Left lung (tissue), 10 donors: ENCODE data around the gene MAD2L1BP. TPM values are rescaled to one million over a fixed set of nuclear protein-coding genes. Genes with fewer than 3 reads are reported as not detected.
"Not testable (repeated sequence)": the region's sequence is repeated elsewhere in the genome, so short reads cannot be mapped to it uniquely, and the experiment has no call there.

Experiments used
- ATAC-seq: fragments of 200-7000 bp; cut with Tn5 transposase; one replicate; pipeline ENCODE4 v1.9.1; 2020; ENCODE audit warnings: moderate library complexity
- DNase-seq, 4 donors: peaks; one replicate each; pipeline ENCODE4 v3.0.0-alpha.2; 2013 to 2020
- H3K27ac ChIP-seq, 2 donors: fragments of 200-600 bp; sonication (generic) in 1 of 2; one replicate each; pipeline versions ENCODE4 v1.5.0 to v1.8.0; 2020 to 2021
- H3K27me3 ChIP-seq, 2 donors: fragments of 200-600 bp; sonication (generic) in 1 of 2; one replicate each; pipeline versions ENCODE4 v1.5.0 to v1.8.0; 2020 to 2021
- H3K36me3 ChIP-seq, 2 donors: fragments of 200-600 bp; sonication (generic) in 1 of 2; one replicate each; pipeline versions ENCODE4 v1.5.0 to v1.8.0; 2020 to 2021
- H3K4me1 ChIP-seq, 2 donors: fragments of 200-600 bp; one replicate each; pipeline ENCODE4 v1.8.0; 2021
- H3K4me3 ChIP-seq, 2 donors: fragments of 200-600 bp; sonication (generic) in 1 of 2; one replicate each; pipeline versions ENCODE4 v1.5.0 to v1.8.0; 2020 to 2021; ENCODE audit warnings: mild to moderate bottlenecking in 1 of 2
- H3K9me3 ChIP-seq, 2 donors: fragments of 200-600 bp; sonication (generic) in 1 of 2; one replicate each; pipeline versions ENCODE4 v1.5.0 to v1.8.0; 2020 to 2021
- intact Hi-C, 2 donors: fragments of 100-400 bp; cut with DNase I; formaldehyde crosslinking; loops; one replicate each; pipeline versions ENCODE4 v1.11.2 to v1.14.2; 2022
- polyA plus RNA-seq, 6 donors: library from polyadenylated mRNA; unstranded; fragments of 120-200 nt; gene quantifications; one replicate each; pipeline ENCODE4 v1.2.1, GENCODE V29; 2013; ENCODE audit not compliant: insufficient read length in 6 of 6
- total RNA-seq, 2 donors: library from RNA; stranded (reverse); fragmentation: NEBNext Ultra II Directional; extraction: Animal tissue kit (Norgen Biotek cat#: 25700); gene quantifications; one replicate each; pipeline ENCODE4 v1.2.1, GENCODE V29; 2021
- TF ChIP-seq, protein P1 (sequence below), 2 donors: fragments of 200-600 bp; sonication (generic) in 1 of 2; IDR thresholded peaks; one replicate each; pipeline versions ENCODE4 v1.5.0 to v1.8.0; 2021; ENCODE audit warnings: antibody characterized with exemption in 2 of 2
- donor health status: DM: no; HTN: yes; CAD: no.
- donor health status: DM: no; HTN: no; CAD: no.

MAD2L1BP gene
- total and polyA plus RNA-seq, 8 donors: 19.3 to 26.1 (median 25.0) TPM

- ATAC-seq (no peak), DNase-seq (no peak)
- peaks cover 0 to 58% of the 10 kb centered on the region in 2 donors for H3K36me3 ChIP-seq
- H3K27me3 ChIP-seq: no peaks in the 10 kb centered on the region
- TF ChIP-seq, protein P1, sequence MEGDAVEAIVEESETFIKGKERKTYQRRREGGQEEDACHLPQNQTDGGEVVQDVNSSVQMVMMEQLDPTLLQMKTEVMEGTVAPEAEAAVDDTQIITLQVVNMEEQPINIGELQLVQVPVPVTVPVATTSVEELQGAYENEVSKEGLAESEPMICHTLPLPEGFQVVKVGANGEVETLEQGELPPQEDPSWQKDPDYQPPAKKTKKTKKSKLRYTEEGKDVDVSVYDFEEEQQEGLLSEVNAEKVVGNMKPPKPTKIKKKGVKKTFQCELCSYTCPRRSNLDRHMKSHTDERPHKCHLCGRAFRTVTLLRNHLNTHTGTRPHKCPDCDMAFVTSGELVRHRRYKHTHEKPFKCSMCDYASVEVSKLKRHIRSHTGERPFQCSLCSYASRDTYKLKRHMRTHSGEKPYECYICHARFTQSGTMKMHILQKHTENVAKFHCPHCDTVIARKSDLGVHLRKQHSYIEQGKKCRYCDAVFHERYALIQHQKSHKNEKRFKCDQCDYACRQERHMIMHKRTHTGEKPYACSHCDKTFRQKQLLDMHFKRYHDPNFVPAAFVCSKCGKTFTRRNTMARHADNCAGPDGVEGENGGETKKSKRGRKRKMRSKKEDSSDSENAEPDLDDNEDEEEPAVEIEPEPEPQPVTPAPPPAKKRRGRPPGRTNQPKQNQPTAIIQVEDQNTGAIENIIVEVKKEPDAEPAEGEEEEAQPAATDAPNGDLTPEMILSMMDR (IDR thresholded peaks at IDR 0.05): no peak
- no peak overlapping the region for H3K4me3 ChIP-seq
- no peak overlapping the region for H3K27ac ChIP-seq
- no peaks in the 10 kb centered on the region for H3K9me3 ChIP-seq
- H3K4me1 ChIP-seq: peaks cover 9 to 43% of the 10 kb centered on the region in 2 donors
- intact Hi-C loops: no loop called here
Observed at GRCh38 chr6:43639984-43640800, 4.6 kb downstream of the MAD2L1BP start.

DNA sequence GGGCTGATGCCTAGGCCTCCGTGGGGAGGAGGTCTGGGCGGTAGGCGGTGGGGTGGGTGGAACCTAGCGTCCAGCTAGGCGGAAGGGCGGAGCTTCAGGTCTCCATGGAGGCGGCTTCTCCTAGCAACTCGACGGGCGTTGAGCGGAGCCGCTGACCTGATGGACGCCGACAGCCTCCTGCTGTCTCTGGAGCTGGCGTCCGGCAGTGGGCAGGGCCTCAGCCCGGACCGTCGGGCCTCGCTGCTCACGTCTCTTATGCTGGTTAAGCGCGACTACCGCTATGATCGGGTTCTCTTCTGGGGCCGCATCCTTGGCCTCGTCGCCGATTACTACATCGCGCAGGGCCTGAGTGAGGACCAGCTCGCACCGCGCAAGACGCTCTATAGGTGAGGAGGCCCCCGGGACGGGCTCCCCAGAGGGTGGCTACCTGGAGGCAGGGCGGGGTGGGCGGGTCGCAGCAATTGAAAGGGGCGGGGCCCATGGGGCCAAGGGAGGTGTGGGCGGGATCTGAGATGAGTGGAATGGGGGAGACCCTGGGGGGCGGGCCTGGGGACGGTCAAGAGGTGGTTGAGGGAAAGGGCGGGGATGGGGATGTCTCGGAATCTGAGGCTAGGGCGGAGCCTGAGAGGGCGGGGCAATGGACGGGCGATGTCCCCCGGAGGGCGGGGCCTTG, 9.4 kb downstream of the MAD2L1BP start, which contains the start of gene RSPH9:
Gene RSPH9 (plus strand): TSS at position 97 of the 673 bp plus-strand sequence. CDS start 63 bp downstream, at position 160.
- ATAC-seq (peak; percentile 90), DNase-seq (peak in 3 of 4 donors; percentile 79 to 95 (median 81))
- Histone ChIP-seq H3K9me3 (no peaks in the 10 kb centered on the region), H3K27me3 (no peaks in the 10 kb centered on the region), H3K27ac (peak within 1 kb of the TSS in 1 of 2 donors; percentile 78), H3K4me1 (peaks cover 3 to 9% of the 10 kb centered on the region in 2 donors), H3K4me3 (peak within 1 kb of the TSS; percentile 27 to 58), H3K36me3 (peaks cover 0 to 28% of the 10 kb centered on the region in 2 donors)
- TF ChIP-seq, protein P1 (IDR thresholded peaks at IDR 0.05): no peak
- intact Hi-C loops: no loop called here

DNA sequence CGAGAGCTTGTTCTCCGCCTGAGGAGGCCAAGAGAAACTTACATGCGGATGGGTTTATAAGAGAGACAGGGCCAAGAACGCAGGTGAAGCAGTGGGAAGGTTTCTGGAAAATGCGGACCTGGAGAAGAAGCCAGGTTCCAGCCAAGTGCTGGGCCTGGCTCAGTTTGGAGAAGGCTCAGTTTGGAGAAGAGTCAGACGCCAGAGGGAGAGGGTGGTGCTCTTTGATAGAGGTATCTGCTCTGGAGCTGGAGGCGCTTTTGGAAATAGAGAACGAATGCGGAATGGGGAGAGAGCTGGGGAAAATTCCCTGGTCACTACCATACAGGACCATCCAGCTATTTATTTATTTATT, 9.9 kb downstream of the MAD2L1BP start:
- intact Hi-C loops: no loop called here
- peak; percentile 4 for ATAC-seq
- Histone ChIP-seq H3K9me3 (no peaks in the 10 kb centered on the region), H3K4me3 (peak overlapping the region; percentile 27 to 58), H3K27me3 (no peaks in the 10 kb centered on the region), H3K27ac (peak overlapping the region in 1 of 2 donors; percentile 78), H3K4me1 (peaks cover 3 to 7% of the 10 kb centered on the region in 2 donors), H3K36me3 (peaks cover 0 to 23% of the 10 kb centered on the region in 2 donors)
- DNase-seq: no peak
- TF ChIP-seq, protein P1 (IDR thresholded peaks at IDR 0.05): no peak

DNA sequence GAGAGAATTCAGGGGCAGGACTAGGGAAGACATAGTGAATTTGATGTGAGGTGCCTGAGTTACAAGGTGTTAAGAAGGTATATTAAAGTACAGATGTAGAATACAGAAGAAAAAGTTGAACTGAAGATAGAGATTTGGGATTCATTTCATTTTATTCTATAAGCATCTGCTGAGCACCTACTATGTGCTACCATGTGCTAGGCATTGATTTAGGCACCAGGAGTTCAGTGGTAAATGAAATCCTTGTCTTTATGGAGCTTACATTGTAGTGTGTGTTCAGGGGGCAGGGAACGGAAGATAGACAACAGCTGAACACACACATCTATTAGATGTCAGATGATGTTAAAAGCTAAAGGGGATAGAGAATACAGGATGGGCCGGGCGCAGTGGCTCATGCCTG, 12.0 kb downstream of the MAD2L1BP start:
- Histone ChIP-seq H3K9me3 (no peaks in the 10 kb centered on the region), H3K4me1 (peaks cover 3 to 7% of the 10 kb centered on the region in 2 donors), H3K27me3 (no peaks in the 10 kb centered on the region), H3K27ac (no peak overlapping the region), H3K4me3 (no peak overlapping the region), H3K36me3 (peaks cover 0 to 2% of the 10 kb centered on the region in 2 donors)
- TF ChIP-seq, protein P1 (IDR thresholded peaks at IDR 0.05): no peak
- intact Hi-C loops: no loop called here
- DNase-seq (no peak), ATAC-seq (no peak)

DNA sequence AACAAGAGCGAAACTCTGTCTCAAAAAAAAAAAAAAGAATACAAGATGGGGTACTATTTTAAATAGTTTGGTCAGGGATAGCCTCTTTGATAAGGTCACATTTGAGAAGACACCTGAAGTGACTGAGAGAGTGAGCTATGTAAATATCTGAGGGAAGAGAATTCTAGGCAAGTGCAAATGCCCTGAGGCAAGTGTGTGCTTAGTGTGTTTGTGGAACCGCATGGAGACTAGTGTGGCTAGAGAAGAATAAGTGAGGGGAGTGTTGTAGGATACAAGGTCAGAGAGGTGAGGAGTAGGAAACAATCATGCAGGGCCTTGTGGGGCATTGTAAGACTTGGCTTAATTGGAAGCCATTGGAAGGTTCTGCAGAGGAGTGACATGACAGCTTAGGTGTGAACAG, 12.6 kb downstream of the MAD2L1BP start:
- peaks cover 3 to 7% of the 10 kb centered on the region in 2 donors for H3K4me1 ChIP-seq

DNA sequence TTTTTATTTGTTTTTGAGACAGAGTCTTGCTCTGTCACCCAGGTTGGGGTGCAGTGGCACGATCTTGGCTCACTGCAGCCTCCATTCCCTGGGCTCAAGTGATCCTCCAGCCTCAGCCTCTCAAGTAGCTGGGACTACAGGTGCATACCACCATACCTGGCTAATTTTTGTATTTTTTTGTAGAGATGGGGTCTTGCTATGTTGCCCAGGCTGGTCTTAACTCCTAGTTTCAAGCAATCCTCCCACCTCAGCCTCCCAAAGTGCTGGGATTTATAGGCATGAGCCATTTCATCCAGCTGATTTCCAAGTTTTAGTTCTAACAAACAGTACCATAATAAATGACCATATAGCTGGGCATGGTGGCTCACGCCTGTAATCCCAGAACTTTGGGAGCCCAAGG, 17.2 kb downstream of the MAD2L1BP start:
- DNase-seq, H3K27ac ChIP-seq, intact Hi-C loops: not testable (repeated sequence)

More for the DNA sequence above, 12.6 kb downstream of the MAD2L1BP start:
- H3K27me3 ChIP-seq: no peaks in the 10 kb centered on the region
- intact Hi-C loops: no loop called here
- H3K9me3 ChIP-seq: no peaks in the 10 kb centered on the region
- H3K36me3 ChIP-seq: no peaks in the 10 kb centered on the region
- DNase-seq (no peak), ATAC-seq (no peak)
- TF ChIP-seq, protein P1 (IDR thresholded peaks at IDR 0.05): no peak
- no peak overlapping the region for H3K27ac ChIP-seq
- no peak overlapping the region for H3K4me3 ChIP-seq

More for the DNA sequence above, 17.2 kb downstream of the MAD2L1BP start:
- ATAC-seq, H3K27me3 ChIP-seq, H3K9me3 ChIP-seq, H3K4me3 ChIP-seq, H3K4me1 ChIP-seq, H3K36me3 ChIP-seq: not testable (repeated sequence)
